HepG2 (cell line): ENCODE results near the gene EFCAB8.

Experiments used
- CTCF ChIP-seq: sonication (generic); formaldehyde crosslinking; IDR thresholded peaks from 2 replicates; pipeline ENCODE4 v1.5.0; 2020; ENCODE audit warnings: mild to moderate bottlenecking, missing genetic modification reagents, moderate library complexity
- EZH2 ChIP-seq: conservative IDR thresholded peaks from 2 replicates; pipeline ENCODE4 v1.6.1; 2012; ENCODE audit warnings: mild to moderate bottlenecking, low read depth, low read length, moderate library complexity
- MYC ChIP-seq: sonication (generic); formaldehyde crosslinking; IDR thresholded peaks from 2 replicates; pipeline ENCODE4 v1.9.0; 2021; ENCODE audit warnings: missing genetic modification reagents, borderline replicate concordance

- TF ChIP-seq MYC (CRISPR knock-in tag) (no peak), EZH2 (no peak), CTCF (no peak)
Measured at GRCh38 chr20:32834972-32835371, 23.8 kb upstream of the EFCAB8 start.
